Embryonic facial prominence (tissue), 1 donor: ENCODE data around the gene ATG16L2.
"Not testable (repeated sequence)": the region's sequence is repeated elsewhere in the genome, so short reads cannot be mapped to it uniquely, and the experiment has no call there.

Experiments used
- DNase-seq: peaks from one replicate; pipeline ENCODE4 v3.0.0-alpha.2; 2016; ENCODE audit errors: extremely low spot score

Gene ATG16L2

DNA sequence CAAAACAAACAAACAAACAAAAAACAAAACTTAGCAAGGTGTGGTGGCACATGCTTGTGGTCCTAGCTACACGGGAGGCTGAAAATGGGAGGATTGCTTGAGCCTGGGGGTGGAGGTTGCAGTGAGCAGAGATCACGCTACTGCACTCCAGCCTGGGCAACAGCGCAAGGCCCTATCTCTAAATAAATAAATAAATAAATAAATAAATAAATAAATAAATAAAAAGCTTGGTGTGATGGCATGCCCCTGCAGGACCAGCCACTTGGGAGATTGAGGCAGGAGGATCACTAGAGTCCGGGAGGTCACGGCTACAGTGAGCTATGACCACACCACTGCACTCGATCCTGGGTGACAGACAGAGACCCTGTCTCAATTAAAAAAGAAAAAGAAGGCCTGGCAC is 11.4 kb upstream of the ATG16L2 start:
- DNase-seq = no peak

DNA sequence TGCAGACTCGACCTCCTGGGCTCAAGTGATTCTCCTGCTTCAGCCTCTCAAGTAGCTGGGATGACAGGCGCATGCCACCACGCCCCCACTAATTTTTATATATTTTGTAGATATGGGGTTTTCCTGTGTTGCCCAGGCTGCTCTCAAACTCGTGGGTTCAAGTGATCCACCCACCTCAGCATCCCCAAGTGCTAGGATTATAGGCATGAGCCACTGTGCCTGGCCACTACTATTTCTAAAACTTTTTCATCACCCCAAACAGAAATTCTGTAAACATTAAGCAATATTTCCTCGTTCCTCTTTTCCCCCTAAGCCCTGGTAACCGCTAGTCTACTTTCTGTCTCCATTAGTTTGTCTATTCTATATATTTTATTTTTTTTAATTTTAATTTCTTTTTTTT is 9.0 kb upstream of the ATG16L2 start:
- no peak for DNase-seq

DNA sequence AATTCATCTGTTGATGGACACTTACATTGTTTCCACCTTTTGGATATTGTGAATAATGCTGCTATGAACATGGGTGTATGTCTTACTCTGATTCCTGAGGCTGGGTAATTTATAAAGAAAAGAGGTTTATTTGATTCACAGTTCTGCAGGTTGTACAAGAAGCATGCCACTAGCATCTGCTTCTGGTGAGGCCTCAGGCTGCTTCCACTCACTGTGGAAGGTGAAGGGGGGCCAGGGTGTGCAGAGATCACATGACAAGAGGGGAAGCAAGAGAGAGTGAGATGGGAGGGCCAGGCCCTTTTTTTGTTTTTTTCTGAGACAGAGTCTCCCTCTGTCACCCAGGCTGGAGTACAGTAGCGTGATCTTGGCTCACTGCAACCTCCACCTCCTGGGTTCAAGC is 7.8 kb upstream of the ATG16L2 start:
- DNase-seq = not testable (repeated sequence)

DNA sequence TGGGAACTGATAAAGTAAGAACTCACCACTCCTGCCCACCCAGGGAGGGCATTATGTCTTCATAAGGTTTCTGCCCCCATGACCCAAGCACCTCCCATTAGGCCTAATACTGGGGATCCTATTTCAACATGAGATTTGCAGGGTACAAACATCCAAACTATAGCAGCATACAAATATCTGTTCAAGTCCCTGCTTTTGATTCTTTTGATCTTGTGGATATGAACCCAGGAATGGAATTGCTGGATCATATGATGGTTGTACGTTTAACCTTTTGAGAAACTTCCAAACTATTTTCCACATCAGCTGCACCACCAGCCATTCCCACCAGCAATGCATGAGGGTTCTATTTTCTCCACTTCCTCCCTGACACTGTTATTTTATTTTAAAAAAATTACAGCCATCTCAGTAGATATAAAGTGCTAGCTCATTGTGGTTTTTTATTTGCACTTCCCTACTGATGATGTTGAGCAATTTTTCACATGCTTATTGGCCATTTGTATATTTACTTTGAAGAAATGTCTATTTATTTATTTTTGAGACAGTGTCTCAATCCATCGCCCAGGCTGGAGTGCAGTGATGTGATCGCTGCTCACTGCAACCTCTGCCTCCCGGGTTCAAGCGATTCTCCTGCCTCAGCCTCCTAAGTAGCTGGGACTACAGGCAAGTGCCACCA is 7.1 kb upstream of the ATG16L2 start:
- no peak for DNase-seq

DNA sequence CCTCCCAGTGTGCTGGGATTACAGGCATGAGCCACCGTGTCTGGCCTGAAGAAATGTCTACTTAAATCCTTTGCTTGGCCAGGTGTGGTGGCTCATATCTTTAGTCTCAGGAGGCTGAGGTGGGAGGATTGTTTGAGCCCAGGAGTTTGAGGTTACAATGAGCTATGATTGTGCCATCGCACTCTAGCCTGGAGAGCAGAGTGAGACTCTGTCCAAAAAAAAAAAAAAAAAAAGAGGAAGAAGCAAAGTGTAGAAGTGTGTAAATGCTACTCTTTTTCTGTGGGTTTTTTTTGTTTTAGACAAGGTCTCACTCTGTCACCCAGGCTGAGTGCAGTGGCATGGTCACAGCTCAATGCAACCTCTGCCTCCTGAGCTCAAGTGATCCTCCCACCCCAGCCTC is 6.4 kb upstream of the ATG16L2 start:
- DNase-seq = no peak

DNA sequence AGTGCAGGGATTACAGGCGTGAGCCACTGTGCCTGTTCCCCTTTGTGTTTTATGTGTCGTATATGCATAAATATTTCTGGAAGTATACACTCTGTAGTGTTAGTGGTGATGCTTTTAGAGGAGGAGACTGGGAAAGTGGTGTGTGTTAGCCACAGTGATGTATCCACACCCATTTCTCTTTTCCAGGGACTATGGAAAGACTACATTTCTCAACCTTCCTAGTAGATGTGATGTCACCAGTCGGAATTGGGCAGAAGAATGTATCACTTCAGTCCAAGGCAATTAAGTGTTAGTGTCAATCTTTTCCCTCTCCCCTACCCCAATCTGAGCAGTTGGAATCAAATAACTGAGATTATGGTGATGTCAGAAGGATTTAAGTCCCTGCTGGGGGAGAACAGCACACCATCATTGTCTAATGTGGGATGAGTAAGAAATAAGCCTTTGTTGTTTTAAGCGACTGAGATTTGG is 5.8 kb upstream of the ATG16L2 start:
- no peak for DNase-seq

DNA sequence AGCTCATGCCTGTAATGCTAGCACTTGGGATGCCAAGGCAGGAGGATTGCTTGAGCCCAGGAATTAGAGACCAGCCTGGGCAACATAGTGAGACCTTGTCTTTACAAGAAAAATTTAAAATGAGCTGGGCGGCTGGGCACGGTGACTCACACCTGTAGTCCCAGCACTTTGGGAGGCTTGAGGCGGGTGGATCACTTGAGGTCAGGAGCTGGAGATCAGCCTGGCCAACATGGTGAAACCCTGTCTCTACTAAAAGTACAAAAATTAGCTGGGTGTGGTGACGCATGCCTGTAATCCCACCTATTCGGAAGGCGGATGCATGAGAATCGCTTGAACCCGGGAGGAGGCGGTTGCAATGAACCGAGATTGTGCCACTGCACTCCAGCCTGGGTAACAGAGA is 2.5 kb upstream of the ATG16L2 start:
- not testable (repeated sequence) for DNase-seq

DNA sequence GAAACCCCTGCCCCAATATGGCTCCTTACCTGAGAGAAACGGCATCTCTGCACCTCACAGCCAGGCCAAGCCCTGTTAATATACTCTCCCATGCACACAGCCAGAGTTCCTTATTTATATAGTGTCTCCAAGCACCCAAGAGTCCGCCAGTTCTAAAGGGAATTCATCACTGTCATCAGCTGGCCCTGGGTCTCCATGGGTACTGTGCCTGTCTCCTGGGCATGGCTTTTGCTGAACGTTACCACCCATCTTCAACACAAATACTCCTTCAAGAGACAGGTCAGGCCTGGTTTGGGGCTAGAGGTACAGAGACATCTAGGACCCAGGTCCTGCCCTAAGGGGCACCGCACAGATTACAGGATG is 1.6 kb upstream of the ATG16L2 start:
- DNase-seq = no peak

DNA sequence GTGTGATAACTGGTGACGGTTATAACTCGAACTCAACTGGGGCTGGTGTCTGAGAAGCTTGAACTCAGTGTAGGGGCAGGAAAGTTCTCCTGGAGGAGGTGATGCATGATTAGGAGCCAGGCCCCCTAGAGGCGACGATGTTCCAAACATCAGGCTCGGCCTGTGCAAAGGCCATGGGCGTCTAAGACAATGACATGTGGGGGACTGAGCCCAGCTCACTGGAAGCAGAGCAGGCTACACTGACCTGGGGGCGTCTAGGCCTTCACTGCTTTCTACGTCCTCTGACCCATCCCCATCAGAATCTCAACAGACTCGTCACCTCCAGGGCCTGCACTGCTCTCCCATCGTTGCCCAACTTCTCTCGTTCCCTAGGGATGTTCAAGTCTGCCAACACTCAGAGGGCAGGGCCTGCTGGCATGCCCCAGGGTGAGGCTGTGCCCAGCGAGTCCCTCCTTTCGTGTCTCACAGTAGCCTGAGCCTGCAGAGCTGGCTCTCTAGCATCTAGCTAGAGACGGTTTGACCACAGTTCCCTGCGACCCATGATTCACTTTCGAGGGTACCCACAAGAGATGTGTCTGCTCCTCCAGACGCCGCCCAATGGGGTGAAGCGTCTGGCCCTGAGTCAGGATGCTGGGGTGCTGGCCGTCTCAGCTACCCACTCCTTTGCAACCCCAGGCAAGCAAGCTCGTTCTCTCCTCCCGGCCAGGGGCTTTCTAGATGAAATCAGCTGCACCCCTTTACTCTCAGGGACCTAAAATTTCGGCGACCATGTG is 1.1 kb upstream of the ATG16L2 start:
- no peak for DNase-seq

DNA sequence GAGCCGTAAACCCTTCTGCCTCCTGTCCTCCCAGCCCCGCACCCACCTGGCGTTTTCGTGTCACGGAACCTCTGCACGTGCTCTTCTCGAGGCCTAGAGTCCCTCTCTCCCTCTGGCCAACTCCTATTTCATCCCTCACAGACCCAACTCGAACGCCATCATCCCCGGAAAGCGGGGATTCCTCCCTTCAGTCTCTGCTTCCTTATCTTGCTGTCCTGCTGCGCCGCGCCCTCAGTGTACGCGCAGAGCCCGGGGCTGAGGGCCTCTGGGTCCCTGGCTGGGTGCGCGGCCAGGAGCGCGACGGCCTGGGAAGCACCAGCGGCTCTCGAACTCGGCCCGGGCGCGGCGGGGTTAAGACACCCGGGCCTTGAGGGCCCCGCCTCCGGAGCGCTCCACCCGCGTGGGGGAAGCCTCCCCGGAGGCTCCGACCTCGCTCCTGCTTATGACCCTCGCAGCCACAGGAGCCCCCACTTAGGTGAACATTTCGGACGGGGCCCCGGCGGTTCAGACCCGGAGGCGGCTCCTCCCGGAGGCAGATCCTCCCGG is 398 bp upstream of the ATG16L2 start:
- no peak for DNase-seq

DNA sequence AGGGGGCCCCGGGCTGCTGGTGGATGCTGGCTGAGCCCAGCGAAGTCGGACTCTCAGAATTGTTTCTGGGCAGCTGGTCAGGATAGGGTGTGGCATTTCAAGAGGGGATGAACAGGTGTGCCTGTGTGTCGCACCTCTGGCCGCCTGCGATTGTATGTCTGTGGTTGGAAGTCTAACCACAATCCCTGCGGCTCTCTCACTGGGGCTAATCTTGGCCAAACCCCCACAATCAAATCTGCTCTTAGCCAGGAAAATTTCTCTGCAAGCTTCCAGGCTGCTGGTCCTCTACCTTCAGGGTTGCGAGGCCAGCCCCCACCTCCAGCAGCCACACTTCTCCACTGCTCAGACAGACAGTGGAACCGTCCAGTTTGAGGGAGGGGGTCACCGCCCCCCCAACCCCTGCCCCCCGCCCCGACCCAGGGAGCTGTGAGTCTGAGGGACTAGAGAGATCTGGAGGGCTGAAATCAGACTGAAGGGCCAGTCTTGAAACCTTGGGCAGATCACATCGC is 953 bp downstream of the ATG16L2 start:
- no peak for DNase-seq

DNA sequence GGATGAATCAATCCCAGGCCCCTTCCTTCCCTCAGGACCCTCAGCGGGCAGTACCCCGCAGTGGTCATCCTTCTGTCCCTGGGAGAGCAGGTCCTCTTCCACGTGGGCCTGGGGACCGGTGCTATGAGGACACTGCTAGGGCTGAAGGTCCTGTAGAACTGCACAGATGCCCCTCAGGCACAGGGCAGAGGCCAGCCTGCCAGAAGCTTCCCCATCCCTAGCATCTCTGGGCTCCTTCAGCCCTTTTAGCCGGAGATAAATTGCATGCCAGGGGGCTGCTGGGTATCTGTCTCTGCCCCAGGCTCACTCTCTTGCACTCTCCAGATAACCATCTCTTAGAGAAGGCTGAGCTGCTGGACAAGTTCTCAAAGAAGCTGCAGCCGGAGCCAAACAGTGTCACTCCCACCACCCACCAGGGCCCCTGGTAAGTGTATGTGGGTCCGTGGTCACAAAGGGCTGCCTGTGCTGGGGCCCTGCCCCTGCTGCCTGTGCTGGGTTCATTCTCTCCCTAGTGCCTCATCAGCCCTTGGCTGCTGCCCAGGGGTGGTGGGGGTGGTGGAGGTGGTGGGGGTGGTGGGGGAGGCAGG is 2.3 kb downstream of the ATG16L2 start:
- no peak for DNase-seq

DNA sequence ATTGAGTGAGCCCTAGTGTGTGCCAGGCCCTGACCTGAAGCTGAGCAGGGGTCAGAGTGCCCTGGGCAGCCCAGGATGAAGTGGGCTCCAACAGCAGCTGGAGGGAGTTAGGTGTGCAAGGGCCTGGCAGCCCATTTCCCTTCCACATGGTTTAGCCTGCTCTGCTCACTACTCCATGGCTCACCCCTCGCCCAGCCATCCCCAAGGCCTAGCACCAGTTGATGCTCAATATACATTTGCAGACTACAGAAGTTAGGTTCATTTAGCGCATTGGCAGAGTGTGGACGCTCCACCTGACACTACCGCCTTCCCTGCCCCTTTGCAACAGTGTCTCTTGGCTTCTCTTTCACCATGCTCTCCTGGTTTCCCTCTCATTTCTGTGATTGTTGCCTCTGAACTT is 3.8 kb downstream of the ATG16L2 start:
- DNase-seq = no peak

DNA sequence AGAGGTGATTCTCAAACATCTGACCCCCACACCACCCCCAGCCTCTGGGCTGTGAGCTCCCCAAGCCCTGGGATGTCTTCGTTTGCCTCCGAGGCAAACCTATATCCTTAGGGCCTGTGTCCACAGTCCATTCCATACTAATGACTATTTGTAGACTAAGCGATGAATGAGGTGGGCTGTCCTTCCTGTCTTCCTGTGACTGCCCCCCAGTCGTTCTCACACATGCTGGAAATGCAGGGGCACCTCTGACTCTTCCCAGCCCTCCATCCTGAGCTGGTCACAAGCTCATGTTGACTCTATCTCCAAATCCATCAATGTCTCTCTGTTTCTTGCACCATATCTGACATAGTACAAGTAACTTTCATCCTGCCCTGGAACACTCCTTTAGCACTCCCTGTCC is 4.8 kb downstream of the ATG16L2 start:
- DNase-seq = no peak

DNA sequence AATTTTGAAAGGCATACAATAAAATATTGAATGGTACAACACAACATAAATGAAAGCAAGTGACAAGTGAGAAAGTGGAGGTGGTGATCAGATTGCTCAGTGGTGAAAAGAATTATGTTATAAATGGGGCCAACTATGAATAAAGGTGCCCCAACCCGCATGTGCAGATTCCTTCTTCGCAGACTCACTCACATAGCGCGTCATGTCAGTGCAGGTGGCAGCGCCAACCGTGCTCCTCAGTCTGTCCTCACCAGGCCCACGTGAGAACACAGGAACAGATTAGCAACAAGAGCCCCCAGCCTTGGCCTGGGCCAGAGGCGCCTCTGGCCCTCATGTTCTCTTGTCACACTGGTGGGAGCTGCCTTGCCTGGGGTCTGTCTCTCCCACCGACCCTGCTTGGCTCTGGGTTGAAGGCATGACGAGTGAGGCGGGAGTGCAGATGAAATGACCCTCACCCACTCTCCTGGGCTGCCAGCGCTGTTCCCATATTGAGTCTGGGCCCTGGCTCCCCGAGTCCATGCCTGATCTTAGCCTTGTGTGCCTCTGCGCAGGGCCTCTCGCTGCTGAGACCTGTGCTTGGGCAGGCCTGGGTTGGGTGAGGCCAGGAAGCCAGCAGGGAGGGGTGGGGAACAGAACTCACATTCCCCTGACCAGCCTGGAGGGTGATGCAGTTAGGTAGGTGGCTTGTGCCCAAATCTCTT is 6.4 kb downstream of the ATG16L2 start:
- no peak for DNase-seq

DNA sequence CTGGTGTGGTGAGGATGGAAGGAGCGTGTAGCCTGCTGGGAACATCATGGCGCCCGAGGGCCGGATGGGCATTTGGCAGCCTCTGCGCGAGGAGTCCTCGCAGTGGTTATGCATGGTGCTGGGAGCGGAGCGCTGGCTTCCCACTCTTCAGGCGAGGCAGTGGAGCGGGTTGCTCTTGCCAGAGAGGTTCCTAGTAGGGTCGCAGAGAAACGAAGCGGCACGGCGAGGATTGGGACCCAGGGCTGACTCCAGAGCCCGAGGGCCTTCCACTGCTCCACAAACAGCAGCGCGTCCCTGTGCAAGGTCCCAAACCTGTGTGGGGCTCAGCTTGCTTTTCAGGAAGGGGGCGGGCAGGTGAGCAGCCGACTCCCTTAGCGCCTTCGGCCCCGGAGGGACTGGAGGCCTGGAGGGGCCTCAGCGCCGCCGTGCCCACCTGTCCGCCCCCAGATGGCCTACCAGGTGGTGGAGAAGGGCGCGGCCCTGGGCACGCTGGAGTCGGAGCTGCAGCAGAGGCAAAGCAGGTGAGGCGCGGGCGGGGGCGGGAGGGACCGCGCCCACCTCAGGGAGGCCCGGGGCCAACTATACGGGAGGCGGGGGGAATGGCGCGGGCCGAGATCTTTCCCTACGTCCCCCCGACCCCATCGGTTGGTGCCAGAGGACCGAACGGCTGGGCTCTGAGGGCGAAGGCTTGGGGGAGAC is 7.2 kb downstream of the ATG16L2 start:
- no peak for DNase-seq

DNA sequence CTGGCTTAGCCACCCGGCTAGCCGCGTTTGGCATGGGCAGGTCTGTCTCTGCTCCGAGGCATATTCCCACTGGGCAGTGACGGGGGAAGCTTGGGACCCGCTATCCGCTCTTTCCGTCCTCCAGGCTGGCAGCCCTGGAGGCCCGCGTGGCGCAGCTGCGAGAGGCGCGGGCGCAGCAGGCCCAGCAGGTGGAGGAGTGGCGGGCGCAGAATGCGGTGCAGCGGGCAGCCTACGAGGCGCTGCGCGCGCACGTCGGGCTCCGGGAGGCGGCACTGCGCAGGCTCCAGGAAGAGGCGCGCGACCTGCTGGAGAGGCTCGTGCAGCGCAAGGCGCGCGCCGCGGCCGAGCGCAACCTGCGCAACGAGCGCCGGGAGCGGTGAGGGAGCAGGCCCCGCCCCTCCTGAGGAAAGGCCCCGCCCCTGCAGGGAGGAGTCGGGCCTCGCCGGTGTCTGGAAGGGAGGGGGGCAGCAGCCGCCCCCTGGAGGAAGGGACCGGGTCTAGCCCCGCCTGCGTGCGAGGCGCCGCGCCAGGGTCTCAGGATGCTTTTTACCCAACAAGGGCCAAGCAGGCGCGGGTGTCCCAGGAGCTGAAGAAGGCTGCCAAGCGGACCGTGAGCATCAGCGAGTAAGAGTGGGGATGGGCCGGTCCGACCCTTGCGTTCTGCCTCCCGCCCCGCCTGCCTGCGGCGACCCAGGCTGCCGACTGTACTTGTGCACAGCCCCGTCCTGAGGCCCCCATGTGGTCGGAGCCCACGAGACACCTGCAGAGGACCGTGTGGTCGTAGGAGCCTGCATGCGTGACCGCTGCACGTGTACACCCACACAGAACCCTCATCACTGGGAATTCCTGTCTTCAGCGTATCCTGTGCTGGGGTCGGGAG is 7.9 kb downstream of the ATG16L2 start:
- DNase-seq = peak; percentile 84

DNA sequence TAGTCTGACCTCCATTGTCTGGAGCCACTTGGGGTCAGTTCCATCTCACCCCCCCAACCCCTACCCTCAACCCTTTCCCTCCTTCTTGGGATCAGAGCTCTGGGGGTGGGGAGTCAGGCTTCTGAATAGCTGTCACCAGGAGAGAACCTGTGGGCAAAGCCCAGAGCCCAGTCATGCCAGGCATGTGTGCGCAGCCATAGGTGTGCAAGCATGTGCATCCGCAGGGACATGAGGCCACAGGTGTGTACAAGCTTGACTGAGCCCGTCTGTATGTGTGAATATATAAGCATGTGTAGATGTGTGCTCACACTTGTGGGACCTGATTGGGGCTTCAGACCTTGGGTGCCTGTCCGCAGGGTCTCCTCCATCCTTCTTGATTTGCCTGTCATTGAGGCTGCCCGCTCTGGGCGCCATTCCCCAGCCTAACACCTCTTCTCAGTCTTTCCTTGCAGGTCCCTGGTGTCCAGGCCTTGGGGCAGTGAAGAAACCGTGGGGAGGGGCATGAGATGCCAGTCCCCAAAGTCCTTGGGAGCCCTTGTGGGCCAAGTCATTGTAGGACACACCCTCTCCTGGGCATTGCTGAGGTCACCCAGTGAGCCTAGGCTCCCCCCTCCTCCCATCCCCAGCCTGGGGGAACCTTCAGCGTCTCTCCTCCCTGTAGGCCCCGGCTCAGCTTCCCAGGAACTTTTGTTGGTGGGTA is 9.0 kb downstream of the ATG16L2 start:
- DNase-seq = no peak

DNA sequence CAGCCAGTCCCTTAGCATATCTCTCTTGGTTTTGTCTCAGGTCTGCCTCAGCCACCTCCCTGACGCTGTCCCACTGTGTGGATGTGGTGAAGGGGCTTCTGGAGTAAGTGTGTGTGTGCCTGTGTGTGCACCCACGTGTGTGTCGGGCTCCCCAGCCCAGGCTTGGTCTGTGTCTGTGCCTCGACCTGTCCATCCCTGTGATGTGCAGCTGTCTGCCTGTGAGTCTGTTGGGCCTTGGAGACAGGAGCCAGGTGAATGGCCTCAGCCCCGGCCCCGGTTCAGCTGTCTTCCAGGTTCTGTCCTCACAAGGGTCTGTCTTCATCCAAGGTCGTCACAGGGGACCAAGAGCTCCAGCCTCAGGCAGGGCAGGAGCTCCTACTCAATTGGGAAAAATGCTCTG is 9.8 kb downstream of the ATG16L2 start:
- DNase-seq = no peak
